ENCODE results near the gene CLRN2.
"Not testable (repeated sequence)": the region's sequence is repeated elsewhere in the genome, so short reads cannot be mapped to it uniquely, and the experiment has no call there.

CLRN2 gene

DNA sequence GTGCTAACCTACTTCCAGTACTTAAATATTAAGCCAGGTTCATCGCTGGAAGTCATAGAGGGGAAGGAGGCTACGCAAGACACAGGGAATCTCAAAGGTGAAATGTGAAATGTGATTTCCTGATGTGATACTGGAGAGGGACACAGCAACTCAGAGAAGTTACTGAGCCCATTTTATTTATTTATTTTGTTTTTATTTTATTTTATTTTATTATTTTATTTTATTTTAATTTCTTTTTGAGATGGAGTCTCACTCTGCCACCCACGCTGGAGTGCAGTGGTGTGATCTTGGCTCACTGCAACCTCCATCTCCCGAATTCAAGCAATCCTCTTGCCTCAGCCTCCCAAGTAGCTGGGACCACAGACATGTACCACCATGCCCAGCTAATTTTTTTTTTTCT is 19.7 kb downstream of the CLRN2 start:
- TF ChIP-seq, protein P1, sequence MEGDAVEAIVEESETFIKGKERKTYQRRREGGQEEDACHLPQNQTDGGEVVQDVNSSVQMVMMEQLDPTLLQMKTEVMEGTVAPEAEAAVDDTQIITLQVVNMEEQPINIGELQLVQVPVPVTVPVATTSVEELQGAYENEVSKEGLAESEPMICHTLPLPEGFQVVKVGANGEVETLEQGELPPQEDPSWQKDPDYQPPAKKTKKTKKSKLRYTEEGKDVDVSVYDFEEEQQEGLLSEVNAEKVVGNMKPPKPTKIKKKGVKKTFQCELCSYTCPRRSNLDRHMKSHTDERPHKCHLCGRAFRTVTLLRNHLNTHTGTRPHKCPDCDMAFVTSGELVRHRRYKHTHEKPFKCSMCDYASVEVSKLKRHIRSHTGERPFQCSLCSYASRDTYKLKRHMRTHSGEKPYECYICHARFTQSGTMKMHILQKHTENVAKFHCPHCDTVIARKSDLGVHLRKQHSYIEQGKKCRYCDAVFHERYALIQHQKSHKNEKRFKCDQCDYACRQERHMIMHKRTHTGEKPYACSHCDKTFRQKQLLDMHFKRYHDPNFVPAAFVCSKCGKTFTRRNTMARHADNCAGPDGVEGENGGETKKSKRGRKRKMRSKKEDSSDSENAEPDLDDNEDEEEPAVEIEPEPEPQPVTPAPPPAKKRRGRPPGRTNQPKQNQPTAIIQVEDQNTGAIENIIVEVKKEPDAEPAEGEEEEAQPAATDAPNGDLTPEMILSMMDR (conservative IDR thresholded peaks at IDR 0.05), result no peak

DNA sequence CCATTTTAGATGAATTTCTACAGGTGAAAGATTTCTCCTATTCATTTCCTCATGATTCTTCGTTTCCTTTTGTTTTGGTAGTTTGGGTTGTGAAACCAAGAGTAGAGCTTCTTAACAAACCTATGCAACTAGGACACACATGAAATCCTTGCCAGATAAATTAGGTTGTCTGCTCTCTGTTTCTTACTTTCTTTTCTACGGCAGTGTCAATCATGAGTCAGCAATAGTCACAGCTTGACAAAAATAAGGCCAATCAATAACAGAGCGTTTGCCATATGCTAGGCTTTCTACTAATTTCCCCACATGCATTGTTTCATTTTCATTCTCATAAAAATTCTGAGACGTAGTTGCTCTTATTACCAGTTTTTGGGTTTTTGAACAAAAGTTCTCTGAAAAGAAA is 20.3 kb downstream of the CLRN2 start:
- H3K27ac ChIP-seq, result no peak overlapping the region
- TF ChIP-seq, protein P1 (conservative IDR thresholded peaks at IDR 0.05), result no peak

More for the DNA sequence above, 19.7 kb downstream of the CLRN2 start:
- H3K27ac ChIP-seq, result no peak overlapping the region

DNA sequence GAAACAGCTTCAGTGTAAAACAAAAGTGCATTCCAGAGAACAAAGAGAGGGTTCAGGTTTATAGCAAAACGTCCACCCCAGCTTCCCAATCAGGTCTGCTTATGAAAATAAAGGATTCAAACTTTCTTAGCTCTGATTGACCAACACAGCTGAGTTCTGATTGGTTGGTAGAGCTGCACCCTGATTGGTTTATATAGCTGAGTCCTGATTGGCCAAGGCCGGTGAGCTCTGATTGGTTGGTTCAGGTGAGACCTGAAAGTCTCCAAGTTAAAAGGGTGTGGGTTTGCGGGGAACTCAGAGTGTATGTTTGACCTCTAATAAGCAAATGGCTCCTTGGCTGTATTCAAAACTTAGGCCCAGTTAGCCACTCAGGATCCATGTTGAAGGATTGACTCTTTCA is 20.9 kb downstream of the CLRN2 start:
- TF ChIP-seq, protein P1 (conservative IDR thresholded peaks at IDR 0.05), result no peak
- H3K27ac ChIP-seq, result no peak overlapping the region

DNA sequence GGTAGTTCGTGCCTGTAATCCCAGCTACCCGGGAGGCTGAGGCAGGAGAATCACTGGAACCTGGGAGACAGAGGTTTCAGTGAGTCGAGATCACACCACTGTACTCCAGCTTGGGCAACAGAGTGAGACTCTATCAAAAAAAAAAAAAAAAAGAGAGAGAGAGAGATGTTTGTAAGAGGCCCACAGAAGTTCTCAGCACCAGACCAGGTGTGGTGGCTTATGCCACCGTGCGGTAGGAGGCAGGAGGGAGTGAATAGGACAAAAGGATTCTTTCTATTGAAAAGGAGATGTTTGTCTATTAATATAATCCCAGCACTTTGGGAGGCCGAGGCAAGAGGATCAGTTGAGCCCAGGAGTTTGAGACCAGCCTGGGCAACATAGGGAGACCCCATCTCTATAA is 22.1 kb downstream of the CLRN2 start:
- H3K27ac ChIP-seq, result not testable (repeated sequence)

DNA sequence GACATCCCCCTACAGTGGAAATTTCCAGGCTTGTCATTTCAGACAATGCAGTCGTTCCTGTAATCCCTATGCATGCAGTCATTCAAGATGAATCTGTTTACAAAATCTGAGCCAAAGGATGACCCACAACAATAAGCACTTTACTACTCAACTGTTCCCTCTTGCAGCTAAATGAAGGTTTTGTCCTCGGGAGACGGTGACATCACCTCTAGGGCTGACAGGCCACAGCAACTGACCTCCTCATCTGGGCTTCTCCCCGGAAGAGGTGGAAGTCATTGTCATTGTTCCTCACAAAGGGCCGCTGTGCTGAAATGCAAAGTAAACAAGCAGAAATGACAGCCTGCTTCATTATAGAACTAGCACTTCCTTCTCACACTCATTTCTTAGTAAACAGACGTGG is 29.2 kb downstream of the CLRN2 start:
- TF ChIP-seq, protein P1 (conservative IDR thresholded peaks at IDR 0.05), result no peak
- peak overlapping the region; percentile 91 for H3K27ac ChIP-seq

DNA sequence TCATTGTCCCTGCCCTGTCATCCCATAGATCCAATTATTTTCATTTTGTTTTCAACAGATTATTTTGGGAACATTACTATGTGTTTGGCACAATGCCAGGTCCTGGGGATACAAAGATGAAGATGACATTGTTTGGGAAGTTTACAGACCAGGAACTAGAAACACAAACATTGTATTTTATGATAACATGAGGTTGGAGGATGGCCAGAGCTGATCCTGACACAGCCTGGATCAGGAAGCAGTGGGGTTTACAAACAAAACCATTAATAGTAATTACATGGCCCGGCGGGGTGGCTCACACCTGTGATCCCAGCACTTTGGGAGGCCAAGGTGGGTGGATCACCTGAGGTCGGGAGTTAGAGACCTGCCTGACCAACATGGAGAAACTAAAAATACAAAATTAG is 29.9 kb downstream of the CLRN2 start:
- H3K27ac ChIP-seq, result peak overlapping the region; percentile 91

DNA sequence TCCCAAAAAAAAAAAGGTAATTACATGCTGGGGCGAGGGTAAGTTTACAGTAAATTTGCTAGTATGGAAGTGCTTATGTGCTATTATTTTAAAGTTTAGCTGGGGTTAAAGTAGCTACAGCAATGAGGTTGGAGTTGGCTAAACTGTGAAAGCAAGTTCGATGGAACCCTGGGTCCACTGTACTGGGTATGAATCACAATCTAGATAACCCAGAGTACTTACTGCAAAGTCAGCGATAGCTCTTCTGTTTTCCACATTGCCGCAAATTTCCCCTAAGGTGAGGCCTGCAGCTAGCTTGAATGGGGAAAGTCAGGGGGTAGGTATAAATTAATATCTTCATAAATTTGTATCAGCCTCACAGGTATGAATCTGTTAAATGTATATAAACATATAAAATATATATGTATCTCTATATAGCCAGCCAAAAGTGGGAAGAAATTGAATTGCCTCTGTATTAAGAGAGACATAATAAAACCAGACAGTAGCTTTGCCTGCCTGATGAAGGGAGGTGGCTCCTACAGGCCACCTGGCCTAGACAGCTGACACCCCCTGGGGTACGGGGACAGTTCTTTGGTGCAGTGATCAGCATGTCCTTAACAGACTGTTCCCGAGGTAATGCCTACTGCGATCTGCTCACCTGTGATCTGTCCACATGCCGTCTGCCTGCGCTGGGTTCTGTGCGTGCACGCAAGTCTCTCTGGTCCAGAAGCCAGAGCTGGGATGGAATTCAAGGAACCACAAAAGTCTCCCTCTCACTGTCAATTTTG is 30.6 kb downstream of the CLRN2 start:
- peak overlapping the region; percentile 91 for H3K27ac ChIP-seq
- TF ChIP-seq, protein P1 (conservative IDR thresholded peaks at IDR 0.05), result no peak

More for the DNA sequence above, 29.9 kb downstream of the CLRN2 start:
- TF ChIP-seq, protein P1 (conservative IDR thresholded peaks at IDR 0.05), result no peak

DNA sequence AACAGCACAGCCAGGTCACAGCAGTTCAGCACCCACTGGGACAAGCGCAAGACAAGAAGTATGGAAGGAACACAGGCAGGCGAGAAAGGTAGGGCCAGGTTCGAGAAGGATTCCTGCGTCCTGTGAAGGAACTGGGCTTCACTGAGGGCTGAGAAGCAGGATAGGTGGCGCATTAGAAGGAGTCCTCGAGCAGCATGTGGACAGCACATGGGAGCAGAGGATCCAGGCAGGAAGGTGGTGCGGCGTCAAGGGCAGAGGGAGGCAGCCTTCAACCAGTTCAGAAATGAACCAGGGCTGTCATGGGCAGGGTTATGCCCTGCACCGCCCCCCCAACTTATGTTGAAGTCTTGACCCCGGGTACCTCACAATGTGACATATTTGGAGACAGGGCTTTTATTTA is 31.3 kb downstream of the CLRN2 start:
- TF ChIP-seq, protein P1 (conservative IDR thresholded peaks at IDR 0.05), result no peak
- peak overlapping the region; percentile 91; the same call in 1 of the 2 replicates for H3K27ac ChIP-seq
